ENCODE results near the gene GRK3. TPM values are rescaled to one million over a fixed set of nuclear protein-coding genes. Genes with fewer than 3 reads are reported as not detected.

The GRK3 gene
- total RNA-seq, 2 donors from 2014 or later: 5.8 to 27.2 TPM

DNA sequence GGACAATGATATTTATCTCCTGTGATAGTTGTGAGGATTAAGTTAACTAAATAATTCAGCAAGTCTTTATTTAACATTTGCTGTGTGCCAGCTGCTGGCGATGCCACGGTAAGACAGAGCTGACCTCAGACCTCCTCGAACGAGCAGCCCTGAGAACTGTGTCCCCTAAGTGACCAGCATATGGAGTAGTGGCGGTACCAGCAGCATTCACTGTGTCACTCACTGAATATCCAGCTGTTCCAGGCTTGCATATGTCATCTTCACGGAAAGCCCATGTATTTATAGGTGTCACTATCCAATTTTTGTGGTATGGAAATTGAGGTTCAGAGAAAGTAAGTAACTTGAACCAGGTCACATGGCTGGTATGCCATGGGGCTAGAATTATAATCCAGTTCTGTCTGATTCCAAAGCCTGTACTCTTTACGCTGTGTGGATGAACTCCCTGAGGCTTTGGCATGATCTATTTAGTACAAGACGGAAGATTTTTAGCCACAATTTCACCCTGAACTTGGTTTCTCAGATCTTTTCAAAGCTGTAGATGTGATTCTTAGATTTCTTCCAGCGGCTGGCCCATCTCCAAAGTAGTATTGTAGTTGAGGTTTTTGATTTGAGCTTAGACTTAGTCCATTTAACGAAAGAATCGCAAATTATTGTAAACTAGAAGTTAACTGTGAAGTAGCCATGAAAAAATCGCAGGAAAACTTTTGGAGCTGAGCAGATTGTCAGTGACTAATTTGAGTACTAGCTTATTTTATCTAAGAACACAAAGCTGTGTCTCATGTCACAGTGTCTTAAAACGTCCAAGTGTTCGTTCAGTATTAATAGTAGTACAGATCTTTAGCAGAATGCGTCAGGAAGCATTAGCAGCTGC, 128.2 kb downstream of the GRK3 start:
- Mint-ChIP-seq H3K9me3 (no peaks in the 10 kb centered on the region), H3K4me3 (no peak overlapping the region), H3K27me3 (peaks cover 8% of the 10 kb centered on the region), H3K4me1 (no peaks in the 10 kb centered on the region), H3K27ac (no peak overlapping the region), H3K36me3 (ENCODE audit: low read depth) (no peaks in the 10 kb centered on the region)
- ATAC-seq (replicated peaks): no peak

GRCh38 chr22:25693268-25693565, 128.7 kb downstream of the GRK3 start:
- no peaks in the 10 kb centered on the region for H3K36me3 Mint-ChIP-seq (ENCODE audit: low read depth)
- H3K4me1 Mint-ChIP-seq: no peaks in the 10 kb centered on the region
- no peak overlapping the region for H3K27ac Mint-ChIP-seq
- H3K4me3 Mint-ChIP-seq: no peak overlapping the region
- H3K9me3 Mint-ChIP-seq: no peaks in the 10 kb centered on the region
- H3K27me3 Mint-ChIP-seq: peaks cover 8% of the 10 kb centered on the region
- ATAC-seq (replicated peaks): no peak

DNA sequence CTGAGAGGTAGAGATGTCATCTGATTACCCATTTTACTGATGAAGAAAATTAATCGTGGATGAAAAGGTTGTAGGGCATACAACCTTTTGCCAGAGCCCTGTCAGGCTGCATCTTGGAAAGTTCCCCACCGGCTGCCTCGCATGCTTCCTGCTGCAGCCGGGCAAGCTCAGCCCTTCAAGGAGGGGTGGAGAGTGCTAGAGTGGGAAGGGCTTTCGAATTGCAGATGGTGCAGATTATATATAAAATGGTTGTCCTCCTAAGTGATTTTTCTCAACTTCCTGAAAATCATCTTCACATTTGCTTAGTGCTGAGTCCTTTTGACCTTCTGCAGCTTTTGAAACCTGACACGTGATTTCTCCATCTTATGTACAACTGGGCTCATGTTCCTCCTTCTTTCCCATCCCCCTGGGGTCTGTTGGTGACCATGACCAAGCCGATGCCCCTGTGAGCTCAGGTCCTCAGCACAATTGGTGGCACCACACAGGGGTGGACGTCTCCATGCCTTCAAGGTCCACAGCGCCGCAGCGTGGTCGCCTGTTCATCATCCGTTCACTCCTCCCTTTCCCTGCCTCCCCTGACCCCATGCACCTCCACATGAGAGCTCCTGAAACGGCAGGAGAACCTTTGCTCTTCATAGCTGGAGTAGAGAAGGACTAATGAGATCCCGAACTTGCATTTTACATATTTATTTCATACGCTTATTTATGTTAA, 129.9 kb downstream of the GRK3 start:
- ATAC-seq (replicated peaks): no peak
- Mint-ChIP-seq H3K27ac (no peak overlapping the region), H3K4me3 (no peak overlapping the region), H3K4me1 (no peaks in the 10 kb centered on the region), H3K27me3 (peaks cover 8% of the 10 kb centered on the region), H3K36me3 (ENCODE audit: low read depth) (no peaks in the 10 kb centered on the region), H3K9me3 (no peaks in the 10 kb centered on the region)

DNA sequence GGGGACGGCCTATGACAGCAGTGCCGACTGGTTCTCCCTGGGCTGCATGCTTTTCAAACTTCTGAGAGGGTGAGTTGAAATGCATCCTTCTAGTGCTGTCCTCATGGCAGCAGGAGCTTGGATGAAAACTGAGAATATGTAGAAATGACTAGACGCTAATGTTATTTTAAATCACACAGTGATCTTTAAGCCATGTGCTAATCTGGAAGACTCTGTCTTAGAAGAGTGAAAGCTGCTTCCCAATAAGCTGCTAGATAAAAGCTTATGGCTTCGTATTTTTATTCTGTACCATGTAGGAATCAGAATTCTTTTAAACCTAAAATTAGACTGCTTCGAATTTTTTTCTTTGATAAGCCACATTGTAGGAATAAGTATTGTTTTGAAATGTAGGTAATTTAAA, 130.7 kb downstream of the GRK3 start:
- Mint-ChIP-seq H3K9me3 (no peaks in the 10 kb centered on the region), H3K4me1 (no peaks in the 10 kb centered on the region), H3K27me3 (peaks cover 12% of the 10 kb centered on the region), H3K36me3 (ENCODE audit: low read depth) (no peaks in the 10 kb centered on the region), H3K4me3 (no peak overlapping the region), H3K27ac (no peak overlapping the region)
- no peak for ATAC-seq (replicated peaks)

DNA sequence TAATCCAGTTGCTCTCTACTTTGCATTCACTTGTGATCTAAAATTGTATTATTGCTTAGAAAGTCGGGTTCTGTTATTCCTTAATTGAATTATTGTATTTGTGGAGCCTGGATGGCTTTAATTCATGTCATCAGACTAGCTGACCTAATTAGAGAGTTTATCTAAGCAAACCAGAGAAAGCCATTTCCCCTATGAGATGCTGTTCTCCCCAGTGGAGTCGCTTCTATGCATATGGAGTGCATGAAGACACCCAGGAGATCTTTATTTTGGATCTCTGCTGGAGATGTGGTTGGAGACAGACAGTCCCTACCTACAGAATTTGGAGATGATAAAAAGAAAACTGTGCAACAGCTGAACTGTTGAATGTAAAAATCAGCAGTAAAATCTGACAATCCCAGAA, 132.3 kb downstream of the GRK3 start:
- Mint-ChIP-seq H3K27me3 (peaks cover 14% of the 10 kb centered on the region), H3K4me3 (no peak overlapping the region), H3K27ac (no peak overlapping the region), H3K9me3 (no peaks in the 10 kb centered on the region), H3K4me1 (no peaks in the 10 kb centered on the region), H3K36me3 (ENCODE audit: low read depth) (no peaks in the 10 kb centered on the region)
- ATAC-seq (replicated peaks): no peak

GRCh38 chr22:25697181-25697664, 132.7 kb downstream of the GRK3 start:
- H3K4me3 Mint-ChIP-seq: no peak overlapping the region
- no peaks in the 10 kb centered on the region for H3K9me3 Mint-ChIP-seq
- ATAC-seq (replicated peaks): no peak
- no peaks in the 10 kb centered on the region for H3K36me3 Mint-ChIP-seq (ENCODE audit: low read depth)
- H3K27ac Mint-ChIP-seq: no peak overlapping the region
- peaks cover 14% of the 10 kb centered on the region for H3K27me3 Mint-ChIP-seq
- no peaks in the 10 kb centered on the region for H3K4me1 Mint-ChIP-seq

DNA sequence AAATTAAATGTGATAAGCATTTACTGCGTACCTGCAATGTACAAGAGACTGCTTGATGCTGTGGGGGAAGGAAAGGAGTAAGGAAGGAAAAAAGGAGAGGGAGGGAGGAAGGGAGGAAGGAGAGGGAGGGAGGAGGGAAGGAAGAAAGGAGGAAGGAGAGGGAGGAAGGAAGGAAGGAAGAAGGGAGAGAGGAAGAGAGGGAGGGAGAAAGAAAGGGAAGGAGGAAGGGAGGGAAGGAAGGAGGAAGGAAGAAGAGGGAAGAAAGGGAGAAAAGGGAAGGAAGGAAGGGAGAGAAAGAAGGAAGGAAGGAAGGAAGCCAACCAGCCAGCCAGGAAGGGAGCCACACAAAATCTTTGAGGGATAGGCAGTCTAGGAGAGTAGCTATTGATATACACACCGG, 133.5 kb downstream of the GRK3 start:
- Mint-ChIP-seq H3K27me3 (peaks cover 14% of the 10 kb centered on the region), H3K36me3 (ENCODE audit: low read depth) (no peaks in the 10 kb centered on the region), H3K4me3 (no peak overlapping the region), H3K9me3 (no peaks in the 10 kb centered on the region), H3K4me1 (no peaks in the 10 kb centered on the region), H3K27ac (no peak overlapping the region)
- ATAC-seq (replicated peaks): no peak

GRCh38 chr22:25698461-25698860, 134.0 kb downstream of the GRK3 start:
- Mint-ChIP-seq H3K27ac (no peak overlapping the region), H3K9me3 (no peaks in the 10 kb centered on the region), H3K4me1 (no peaks in the 10 kb centered on the region), H3K36me3 (ENCODE audit: low read depth) (no peaks in the 10 kb centered on the region), H3K27me3 (peaks cover 14% of the 10 kb centered on the region), H3K4me3 (no peak overlapping the region)
- no peak for ATAC-seq (replicated peaks)

- Mint-ChIP-seq H3K27ac (no peak overlapping the region), H3K9me3 (no peaks in the 10 kb centered on the region), H3K4me3 (no peak overlapping the region), H3K27me3 (peaks cover 14% of the 10 kb centered on the region), H3K36me3 (ENCODE audit: low read depth) (no peaks in the 10 kb centered on the region), H3K4me1 (no peaks in the 10 kb centered on the region)
- ATAC-seq (replicated peaks): no peak
Observed at GRCh38 chr22:25698978-25699377, 134.5 kb downstream of the GRK3 start.

- no peaks in the 10 kb centered on the region for H3K36me3 Mint-ChIP-seq (ENCODE audit: low read depth)
- no peak overlapping the region for H3K4me3 Mint-ChIP-seq
Observed at GRCh38 chr22:25701056-25701780, 136.7 kb downstream of the GRK3 start.

DNA sequence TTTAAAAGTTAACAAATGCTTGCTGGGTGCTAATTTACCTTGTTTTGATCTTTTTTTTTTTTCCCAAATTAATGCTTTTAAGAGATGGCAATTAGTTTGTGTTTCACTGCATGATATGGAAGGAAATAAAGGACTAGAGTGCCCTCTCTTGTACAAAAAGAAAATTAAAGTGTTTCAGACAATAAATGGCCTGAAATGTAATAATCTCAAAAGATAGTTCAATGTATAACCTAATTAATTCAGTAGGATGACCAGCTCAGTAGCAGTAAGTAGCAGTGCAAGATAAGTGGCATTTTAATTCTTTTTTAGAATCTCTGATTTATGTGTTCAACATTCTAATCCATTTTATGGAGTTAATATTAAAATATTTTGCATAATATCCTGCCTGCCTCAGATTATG, 137.6 kb downstream of the GRK3 start:
- no peaks in the 10 kb centered on the region for H3K36me3 Mint-ChIP-seq (ENCODE audit: low read depth)

More at GRCh38 chr22:25701056-25701780, 136.7 kb downstream of the GRK3 start:
- peaks cover 9% of the 10 kb centered on the region for H3K27me3 Mint-ChIP-seq
- H3K27ac Mint-ChIP-seq: no peak overlapping the region
- ATAC-seq (replicated peaks): no peak
- H3K4me1 Mint-ChIP-seq: no peaks in the 10 kb centered on the region
- no peaks in the 10 kb centered on the region for H3K9me3 Mint-ChIP-seq

GRCh38 chr22:25702571-25703167, 138.2 kb downstream of the GRK3 start:
- H3K4me1 Mint-ChIP-seq: no peaks in the 10 kb centered on the region
- no peaks in the 10 kb centered on the region for H3K9me3 Mint-ChIP-seq
- H3K4me3 Mint-ChIP-seq: peak overlapping the region; percentile 12
- ATAC-seq (replicated peaks): peak; percentile 95
- peaks cover 9% of the 10 kb centered on the region for H3K27me3 Mint-ChIP-seq
- no peaks in the 10 kb centered on the region for H3K36me3 Mint-ChIP-seq (ENCODE audit: low read depth)
- peak overlapping the region; percentile 20 for H3K27ac Mint-ChIP-seq

More for the DNA sequence above, 137.6 kb downstream of the GRK3 start:
- ATAC-seq (replicated peaks): no peak
- Mint-ChIP-seq H3K4me1 (no peaks in the 10 kb centered on the region), H3K27ac (no peak overlapping the region), H3K4me3 (no peak overlapping the region), H3K9me3 (no peaks in the 10 kb centered on the region), H3K27me3 (peaks cover 9% of the 10 kb centered on the region)

DNA sequence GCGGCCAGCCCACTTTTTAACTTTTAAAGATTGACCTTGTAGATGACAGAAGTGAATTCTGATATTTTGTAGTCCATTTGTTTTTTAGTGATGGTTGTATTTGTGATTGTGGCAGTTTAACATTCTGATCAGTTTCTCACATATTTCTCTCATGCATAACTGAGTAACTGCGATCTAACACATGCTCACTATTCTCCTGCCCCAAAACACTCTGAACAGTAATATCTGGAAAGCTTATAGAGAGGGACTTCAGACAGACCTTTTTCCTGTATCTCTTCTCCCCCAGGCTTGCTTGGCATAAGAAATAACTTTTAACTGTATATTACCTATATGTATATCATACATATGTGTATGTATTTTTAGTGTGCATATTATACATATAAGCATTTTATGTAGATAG, 140.2 kb downstream of the GRK3 start:
- Mint-ChIP-seq H3K4me1 (no peaks in the 10 kb centered on the region), H3K27ac (no peak overlapping the region)

DNA sequence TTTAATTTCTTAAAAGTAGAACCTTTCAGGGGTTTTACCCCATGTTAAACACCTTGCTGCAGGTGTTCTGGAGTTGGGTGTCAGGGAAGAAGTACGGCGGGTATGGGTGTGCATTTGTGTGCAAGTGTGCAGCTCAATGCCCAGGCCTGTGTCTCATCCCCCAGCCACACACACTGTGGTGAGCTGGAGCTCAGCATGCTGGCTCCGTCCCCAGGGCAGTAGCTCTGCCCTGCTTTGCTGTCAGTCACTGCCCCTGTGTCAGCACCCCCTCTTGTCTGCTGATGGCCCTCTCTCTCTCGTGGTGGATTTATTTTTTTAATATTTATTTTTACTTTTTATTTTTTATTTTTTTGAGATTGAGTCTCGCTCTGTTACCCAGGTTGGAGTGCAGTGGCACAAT, 141.7 kb downstream of the GRK3 start:
- Mint-ChIP-seq H3K9me3 (no peaks in the 10 kb centered on the region), H3K27me3 (peaks cover 3% of the 10 kb centered on the region), H3K36me3 (ENCODE audit: low read depth) (no peaks in the 10 kb centered on the region), H3K27ac (no peak overlapping the region), H3K4me1 (no peaks in the 10 kb centered on the region), H3K4me3 (no peak overlapping the region)
- ATAC-seq (replicated peaks): no peak

More for the DNA sequence above, 140.2 kb downstream of the GRK3 start:
- Mint-ChIP-seq H3K9me3 (no peaks in the 10 kb centered on the region), H3K36me3 (ENCODE audit: low read depth) (no peaks in the 10 kb centered on the region), H3K4me3 (no peak overlapping the region), H3K27me3 (peaks cover 9% of the 10 kb centered on the region)
- ATAC-seq (replicated peaks): no peak
